GM21515 (cell line): ENCODE results near the gene UNCX.
"Not testable (repeated sequence)": the region's sequence is repeated elsewhere in the genome, so short reads cannot be mapped to it uniquely, and the experiment has no call there.

Experiments used
- ATAC-seq: cut with Tn5 transposase; IDR thresholded peaks from one replicate; pipeline ENCODE4 v1.9.1; 2021; ENCODE audit not compliant: unreplicated experiment

UNCX gene

DNA sequence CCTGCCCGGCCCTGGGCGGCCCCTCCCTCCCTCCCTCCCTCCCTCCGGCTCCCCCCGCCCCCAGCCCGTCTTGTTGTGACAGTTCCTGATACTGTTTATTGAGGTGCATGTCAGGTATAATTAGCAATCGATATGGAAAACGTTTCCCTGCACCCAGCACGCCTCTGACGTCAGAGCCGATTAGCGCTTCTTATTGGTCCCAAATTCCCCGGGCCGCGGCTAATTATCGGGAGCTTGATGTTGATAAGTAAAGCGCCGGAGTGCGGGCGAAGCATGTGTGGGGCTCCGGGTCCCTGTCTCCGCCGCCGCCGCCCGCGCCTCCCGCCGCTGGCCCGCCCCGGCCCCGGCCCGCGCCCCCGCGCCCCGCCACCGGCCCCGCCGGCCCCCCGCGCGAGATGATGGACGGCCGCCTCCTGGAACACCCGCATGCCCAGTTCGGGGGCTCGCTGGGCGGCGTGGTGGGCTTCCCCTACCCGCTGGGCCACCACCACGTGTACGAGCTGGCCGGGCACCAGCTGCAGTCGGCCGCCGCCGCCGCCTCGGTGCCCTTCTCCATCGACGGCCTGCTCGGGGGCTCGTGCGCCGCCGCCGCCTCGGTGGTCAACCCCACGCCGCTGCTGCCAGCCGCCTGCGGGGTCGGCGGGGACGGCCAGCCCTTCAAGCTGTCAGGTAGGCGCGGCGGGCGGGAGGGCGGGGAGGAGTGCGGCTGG, at the start of gene UNCX:
TSS of gene UNCX (plus strand) at position 250 of the 710 bp plus-strand sequence. CDS start at position 396, 146 bp downstream.
- ATAC-seq = no peak

DNA sequence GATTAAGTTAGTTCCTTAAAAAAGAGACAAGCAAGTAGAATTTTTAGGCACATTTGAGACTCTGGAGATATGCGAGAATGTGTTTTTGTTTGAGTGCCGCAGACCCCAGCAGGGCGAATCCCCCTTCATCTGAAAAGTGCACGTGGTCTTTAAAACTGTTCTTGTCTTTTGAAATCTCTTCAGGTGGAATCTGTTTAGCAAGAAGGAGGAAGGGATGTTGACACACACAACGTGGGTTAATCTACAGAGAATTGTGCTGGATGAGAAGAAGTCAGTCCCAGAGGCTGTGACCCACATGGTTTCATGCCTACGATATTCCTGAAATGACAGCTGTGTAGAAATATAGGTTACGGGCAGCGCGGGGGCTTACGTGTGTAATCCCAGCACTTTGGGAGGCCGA, 45.5 kb upstream of the UNCX start:
- no peak for ATAC-seq

DNA sequence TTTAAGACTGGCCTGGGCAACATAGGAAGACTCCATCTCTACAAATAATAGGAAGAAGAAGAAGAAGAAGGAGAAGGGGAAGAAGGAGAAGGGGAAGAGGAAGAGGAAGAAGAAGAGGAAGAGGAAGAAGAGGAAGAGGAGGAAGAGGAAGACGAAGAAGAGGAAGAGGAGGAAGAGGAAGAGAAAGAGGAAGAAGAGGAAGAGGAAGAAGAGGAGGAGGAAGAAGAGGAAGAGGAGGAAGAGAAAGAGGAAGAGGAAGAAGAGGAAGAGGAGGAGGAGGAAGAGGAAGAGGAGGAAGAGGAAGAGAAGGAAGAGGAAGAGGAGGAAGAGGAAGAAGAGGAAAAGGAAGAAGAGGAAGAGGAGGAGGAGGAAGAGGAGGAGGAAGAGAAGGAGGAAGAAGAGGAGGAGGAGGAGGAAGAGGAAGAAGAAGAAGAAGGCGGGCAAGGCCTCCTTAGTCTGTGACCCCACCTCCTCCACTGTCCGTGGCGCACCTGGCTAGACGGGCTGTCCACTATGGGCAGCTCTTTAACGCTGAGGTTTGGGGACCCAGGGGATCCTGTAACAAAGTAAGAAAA, 43.9 kb upstream of the UNCX start:
- ATAC-seq = no peak

DNA sequence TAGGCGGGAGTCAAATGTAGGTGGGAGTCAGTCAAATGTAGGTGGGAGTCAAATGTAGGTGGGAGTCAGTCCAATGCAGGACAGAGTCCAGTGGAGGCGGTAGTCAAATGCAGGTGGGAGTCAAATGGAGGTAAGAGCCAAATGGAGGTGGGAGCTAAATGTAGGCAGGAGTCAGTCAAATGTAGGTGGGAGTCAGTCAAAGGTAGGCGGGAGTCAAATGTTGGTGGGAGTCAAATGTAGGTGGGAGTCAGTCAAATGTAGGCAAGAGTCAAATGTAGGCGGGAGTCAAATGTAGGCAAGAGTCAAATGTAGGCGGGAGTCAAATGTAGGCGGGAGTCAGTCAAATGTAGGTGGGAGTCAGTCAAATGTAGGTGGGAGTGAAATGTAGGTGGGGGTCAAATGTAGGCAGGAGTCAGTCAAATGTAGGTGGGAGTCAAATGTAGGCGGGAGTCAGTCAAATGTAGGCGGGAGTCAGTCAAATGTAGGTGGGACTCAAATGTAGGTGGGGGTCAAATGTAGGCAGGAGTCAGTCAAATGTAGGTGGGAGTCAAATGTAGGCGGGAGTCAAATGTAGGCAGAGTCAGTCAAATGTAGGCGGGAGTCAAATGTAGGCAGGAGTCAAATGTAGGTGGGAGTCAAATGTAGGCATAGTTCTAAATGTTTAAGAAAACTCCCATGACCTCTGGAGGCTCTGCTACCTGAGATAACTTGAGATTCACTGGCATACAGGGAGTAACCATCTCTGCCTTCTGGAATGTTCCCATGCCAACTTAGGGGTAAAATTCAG, 42.5 kb upstream of the UNCX start:
- no peak for ATAC-seq

DNA sequence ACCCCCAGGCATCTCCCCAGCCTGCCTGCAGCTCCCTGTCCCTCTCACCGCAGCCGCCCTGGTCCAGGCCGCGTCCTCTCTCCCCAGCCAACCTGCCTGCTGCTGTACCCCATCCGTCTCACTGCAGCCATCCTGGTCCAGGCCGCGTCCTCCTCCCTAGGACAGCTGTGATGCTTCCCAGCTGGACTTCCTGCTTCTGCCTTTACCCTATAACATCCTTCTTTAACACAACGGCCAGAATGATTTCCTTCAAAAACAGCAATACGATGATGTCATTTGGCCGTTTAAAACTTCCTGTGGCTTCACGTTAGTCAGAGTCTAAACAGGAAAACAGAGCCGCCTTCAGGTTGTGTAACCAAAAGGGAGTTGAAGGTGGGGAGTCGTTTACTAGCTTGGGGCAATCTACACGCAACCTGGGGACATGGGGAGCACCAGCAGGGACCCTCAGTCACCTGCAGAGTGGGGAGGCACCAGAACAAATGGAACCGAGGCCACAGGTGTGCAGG, 40.4 kb upstream of the UNCX start:
- ATAC-seq = no peak

DNA sequence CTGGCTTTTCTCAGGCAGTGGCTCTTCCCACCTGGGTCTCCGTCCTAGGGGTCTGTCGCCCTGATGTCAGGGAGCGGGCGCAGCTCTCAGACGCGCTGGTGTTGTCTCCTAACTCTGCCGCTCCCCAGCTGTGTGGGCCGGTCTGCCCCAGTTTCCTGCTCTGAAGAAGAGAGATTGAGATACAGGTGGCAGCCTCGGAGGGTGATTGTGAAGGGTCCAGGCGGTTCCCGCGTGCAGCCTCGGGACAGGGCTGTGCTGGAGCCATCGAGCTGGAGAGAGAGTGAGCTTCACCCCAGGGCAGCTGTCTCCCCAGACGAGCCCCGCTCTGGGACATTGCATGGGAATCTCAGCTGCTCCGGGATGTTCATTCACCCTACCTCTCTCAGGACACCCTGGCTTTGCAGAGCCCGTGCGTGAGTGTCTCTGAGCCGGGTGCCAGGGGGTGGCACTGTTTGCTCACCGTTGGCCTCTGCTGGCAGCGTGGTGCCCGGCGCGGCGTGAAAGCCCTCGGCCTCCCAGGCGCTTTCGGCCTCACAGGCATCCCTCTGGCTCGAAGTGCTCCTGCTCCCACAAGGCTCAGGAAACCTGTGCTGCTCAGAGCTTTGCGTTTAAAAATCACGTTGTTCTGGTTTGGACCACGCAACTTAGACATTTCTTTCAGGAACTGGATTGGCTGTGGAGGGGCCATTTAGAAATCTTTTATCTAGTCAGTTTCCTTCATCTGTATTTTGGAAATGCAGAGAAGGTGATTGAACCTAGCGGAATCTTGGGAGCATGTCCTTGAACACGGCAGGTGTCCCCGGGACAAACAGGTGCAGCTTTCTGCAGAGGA, 38.9 kb upstream of the UNCX start:
- no peak for ATAC-seq

DNA sequence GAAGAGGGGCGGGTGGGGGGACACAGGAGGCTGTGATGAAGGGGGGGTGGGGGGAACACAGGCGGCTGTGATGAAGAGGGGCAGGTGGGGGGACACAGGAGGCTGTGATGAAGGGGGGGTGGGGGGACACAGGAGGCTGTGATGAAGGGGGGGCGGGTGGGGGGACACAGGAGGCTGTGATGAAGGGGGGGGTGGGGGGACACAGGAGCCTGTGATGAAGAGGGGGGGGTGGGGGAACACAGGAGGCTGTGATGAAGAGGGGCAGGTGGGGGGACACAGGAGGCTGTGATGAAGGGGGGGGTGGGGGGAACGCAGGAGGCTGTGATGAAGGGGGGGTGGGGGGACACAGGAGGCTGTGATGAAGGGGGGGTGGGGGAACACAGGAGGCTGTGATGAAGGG, 36.2 kb upstream of the UNCX start:
- ATAC-seq = not testable (repeated sequence)

DNA sequence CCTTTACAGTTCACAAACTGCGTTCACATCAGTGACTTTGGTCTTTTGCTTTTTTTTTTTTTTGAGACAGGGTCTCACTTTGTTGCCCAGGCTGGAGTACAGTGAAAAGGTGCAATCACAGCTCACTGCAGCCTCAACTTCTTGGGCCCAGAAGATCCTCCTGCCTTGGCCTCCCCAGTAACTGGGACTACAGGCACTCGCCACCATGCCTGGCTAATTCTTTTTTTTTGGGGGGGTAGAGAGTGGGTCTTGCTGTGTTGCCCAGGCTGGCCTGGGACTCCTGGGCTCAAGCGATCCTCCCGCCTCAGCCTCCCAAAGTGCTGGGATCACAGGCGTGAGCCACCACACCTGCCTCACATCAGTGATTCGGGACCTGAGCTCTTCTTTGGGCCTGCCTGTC, 35.7 kb upstream of the UNCX start:
- ATAC-seq = no peak

DNA sequence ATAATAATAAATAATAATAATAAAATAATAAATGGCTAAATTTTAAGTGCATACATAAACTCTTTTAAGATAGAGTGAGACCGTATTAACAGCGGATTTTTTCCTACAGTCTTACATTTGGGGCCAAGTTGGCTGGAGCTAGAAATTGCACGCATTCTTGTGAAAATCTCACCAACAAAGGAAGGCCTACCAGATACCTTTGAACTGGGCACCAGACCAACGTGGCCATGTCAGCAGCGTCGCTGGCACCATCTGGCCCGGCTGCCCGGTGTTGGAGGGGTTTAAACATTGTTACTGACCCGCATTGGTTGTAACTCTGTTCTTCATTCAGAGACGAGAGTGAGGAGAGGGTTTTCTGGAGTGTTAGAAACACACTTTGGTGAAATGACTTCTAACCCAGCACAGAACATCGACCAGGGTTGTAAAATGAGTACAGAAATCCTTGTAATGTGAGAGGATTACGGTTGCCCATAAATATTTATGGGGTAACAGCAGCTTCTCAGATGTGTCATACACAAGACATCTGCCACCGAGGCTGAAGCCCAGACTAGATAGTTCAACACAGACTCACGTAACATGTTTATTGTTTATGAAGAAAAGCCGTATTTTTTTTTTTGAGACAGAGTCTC, 34.6 kb upstream of the UNCX start:
- no peak for ATAC-seq

DNA sequence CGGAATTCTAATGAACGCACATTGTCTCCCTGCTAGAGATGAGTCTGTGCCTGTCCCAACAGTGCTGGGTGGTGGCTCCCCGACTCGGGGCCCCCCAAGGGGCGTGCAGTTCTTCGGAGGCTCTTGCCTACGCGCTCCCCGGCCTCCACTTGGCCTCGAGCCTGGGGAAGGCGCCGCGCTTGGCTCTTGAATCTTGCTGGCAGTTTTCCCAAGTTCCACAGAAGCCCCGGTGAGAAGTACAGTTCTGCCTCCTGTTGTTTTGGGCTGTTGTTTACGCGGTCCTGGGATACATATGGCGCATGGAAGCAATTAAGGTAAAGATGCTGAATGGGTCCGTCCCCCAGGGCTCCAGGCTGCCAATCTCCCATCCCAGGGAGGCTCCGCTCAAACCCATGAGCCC, 32.6 kb upstream of the UNCX start:
- ATAC-seq = no peak

DNA sequence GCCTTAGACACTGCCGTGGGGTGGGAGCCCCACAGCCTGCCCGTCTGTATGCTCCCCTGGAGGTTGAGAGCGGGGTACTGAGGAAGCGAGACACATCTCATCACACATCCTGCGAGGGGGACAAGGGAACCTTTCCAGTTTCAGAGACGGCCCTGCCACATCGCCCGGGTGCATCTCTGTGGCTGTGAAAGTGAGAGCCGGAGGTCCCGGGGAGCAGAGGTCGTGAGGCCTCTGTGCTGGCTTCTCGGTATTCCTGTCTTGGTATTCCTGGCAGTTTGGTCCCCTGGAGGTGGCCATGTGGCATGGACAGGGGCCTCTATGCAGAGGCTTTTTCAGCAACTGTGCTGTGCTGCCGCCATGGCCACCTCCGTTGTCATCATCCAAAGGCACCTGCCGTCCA, 30.8 kb upstream of the UNCX start:
- no peak for ATAC-seq

DNA sequence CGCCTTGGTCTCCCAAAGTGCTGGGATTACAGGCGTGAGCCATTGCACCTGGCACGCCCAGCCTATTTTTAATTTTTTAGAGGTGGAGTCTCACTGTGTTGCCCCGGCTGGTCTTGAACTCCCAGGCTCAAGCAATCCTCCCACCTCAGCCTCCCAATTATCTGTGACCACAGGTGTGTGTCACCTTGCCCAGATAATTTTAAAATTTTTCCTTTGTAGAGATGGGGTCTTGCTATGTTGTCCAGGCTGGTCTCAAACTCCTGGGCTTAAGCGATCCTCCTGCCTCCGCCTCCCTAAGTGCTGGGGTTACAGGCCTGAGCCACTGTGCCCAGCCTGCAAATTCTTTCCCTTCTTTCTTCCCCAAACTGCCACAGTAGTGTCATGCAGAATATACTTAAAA, 29.8 kb upstream of the UNCX start:
- not testable (repeated sequence) for ATAC-seq

DNA sequence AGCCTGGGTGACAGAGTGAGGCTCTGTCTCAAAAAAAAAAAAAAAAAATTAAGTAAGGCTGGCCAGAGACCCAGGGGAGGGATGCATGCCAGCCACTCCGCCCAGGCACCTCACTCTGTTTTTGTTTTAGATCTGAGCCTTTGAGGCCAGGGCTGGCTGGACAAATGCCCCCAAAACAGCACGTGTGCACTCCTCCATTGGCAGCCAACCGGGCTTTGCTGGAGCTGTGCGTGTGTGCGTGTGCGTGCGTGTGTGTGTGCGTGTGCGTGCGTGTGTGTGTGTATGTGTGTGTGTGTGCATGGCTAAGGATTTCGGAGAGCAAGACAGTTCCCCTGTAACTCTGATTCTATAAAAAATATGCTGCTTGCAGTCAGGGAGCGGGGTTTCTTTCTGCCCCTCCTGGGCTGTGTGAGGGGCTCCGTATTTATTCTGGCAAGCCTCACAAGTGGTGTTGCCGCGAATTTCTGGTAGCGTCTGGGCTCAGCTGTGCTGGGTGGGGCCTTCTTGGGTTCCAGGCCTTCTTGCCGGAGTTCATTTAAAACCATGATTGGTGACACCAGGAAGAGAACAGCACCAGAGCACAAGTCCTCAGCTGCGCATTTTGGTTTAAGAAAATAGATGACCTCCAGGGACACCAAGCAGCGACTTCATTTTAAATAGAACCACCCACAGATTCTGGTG, 28.1 kb upstream of the UNCX start:
- ATAC-seq = no peak

DNA sequence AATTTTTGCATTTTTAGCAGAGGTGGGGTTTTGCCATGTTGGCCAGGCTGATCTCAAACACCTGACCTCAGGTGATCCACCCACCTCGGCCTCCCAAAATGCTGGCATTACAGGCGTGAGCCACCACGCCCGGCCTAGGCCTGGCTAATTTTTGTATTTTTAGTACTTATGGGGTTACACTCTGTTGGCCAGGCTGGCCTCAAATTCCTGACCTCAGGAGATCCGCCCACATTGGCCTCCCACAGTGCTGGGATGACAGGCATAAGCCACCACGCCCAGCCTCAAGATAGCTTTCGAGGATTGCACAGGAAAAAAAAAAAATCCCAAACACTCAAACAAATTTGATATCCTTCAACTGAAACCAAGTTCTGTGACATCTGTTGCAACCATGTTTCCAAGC, 26.9 kb upstream of the UNCX start:
- ATAC-seq = not testable (repeated sequence)

DNA sequence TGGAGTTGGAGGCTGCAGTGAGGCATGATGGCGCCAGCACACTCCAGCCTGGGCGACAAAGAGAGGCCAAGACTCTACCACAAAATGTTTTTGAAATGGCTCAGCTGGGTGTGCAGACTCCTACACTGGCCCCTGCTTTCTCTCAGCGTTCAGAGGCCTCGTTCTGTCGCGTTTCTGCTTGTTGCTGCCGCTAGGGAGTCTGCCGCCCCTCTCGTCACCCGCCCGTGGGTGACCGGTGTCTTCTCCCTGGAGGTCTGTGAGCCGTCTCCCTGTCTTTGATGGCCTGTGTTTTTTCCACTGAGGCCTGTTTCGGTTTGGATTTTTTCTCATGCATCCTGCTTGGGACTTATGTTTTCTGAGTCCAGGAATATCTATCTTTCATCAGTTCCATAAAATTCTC, 23.6 kb upstream of the UNCX start:
- no peak for ATAC-seq

DNA sequence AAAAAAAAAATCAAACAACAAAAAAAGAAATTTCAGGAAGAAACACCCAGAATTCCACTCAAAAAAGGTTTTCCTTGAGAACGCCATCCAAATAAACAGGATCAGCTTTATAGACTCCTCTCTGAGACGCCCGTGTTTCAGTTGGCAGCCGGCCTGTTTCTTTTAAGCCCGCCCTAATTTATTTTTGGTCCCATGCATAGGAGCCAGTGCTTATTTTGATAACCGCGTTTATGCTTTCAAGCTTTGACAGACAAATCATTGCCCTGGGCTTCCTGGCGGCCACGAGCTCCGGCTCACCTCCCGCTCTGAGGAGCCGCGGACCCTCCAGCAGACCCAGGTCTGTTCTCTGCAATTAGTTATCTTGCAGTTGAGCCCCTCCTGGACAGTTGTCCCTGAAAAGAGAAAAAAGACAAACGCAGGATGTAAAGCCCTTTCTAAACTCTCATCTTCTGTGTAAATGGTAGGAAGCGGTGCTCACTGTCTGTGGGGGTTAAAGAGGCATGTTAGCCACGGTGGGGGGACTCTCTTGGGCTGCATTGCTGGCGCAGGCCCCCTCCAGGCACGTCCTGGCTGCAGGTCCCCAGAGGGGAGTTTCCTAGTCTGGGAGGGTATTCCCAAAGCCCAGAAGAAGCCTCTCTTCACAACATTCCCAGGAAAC, 22.2 kb upstream of the UNCX start:
- no peak for ATAC-seq

DNA sequence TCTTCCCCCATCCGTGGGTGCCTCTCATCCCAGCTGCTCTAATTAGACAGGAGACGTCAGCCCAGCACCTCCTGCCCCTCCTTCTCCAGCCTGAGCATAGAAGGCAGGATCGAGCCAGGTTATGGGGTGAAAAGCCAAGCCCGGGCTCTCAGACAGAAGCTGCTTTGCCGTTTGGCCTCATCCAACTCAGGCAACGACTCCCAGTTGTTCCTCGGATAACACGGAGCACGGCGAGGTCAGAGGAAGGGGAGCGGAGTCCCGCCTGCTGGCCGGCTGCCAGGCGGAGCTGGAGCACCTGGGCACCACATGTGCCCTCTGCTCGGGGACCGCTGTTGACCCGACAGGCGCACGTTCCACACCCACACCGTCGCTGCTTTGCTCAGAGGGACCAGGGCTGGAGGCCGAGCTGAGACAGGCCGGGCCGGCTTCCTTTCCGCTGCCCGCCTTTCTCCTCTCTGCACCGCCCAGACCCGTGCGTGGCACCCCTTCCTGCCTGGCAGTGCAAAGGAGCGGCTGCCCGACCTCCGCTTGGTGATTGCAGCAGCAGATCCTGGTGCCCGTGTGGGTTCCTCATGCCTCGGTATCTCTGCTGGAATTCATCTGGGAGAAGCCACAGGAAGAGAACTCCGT, 21.6 kb upstream of the UNCX start:
- no peak for ATAC-seq

DNA sequence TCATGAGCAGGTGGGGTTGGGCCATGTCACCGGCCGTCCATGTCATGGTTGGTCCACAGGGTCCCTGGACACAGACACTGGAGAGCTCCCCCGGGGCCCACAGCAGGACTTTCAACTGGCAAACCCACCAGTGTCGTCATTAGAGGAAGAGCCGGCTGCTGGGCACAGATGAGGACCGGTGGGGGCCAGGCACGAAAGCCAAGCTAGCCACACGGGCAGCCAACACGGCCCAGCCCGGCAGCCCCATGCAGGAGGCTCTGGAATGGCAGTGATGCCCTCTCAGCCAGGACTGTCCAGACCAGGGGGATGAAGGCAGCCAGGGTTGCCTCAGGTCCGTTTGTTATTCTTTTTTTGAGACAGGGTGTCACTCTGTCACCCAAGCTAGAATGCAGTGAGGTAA, 21.1 kb upstream of the UNCX start:
- ATAC-seq = no peak

DNA sequence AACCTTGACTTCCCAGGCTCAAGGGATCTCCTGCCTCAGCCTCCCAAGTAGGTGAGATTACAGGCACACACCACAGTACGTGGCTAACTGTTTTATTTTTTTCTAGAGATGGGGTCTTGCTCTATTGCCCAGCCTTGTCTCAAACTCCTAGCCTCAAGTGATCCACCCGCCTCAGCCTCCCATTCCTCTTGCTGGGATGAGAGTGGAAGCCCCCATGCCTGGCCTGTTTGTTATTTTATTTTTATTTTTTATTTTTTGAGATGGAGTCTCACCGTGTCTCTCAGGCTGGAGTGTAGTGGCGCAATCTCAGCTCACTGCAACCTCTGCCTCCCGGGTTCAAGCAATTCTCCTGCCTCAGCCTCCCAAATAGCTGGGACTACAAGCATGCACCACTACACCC, 20.6 kb upstream of the UNCX start:
- not testable (repeated sequence) for ATAC-seq
